DND-41 (cell line): Measurements from ENCODE around the gene CPPED1.
"Not testable (repeated sequence)": the region's sequence is repeated elsewhere in the genome, so short reads cannot be mapped to it uniquely, and the experiment has no call there.

Experiments used
- EZH2 ChIP-seq: IDR thresholded peaks from 3 replicates; pipeline ENCODE4 v1.6.1; 2012; ENCODE audit warnings: borderline replicate concordance, low read depth, mild to moderate bottlenecking, moderate library complexity, low read length, inconsistent platforms; ENCODE audit not compliant: severe bottlenecking
- TF ChIP-seq, protein P1 (sequence below): IDR thresholded peaks from 2 replicates; pipeline ENCODE4 v1.5.1; 2012; ENCODE audit warnings: borderline replicate concordance, low read length, moderate library complexity, mild to moderate bottlenecking; ENCODE audit not compliant: poor library complexity, severe bottlenecking; ENCODE audit errors: extremely low read depth

DNA sequence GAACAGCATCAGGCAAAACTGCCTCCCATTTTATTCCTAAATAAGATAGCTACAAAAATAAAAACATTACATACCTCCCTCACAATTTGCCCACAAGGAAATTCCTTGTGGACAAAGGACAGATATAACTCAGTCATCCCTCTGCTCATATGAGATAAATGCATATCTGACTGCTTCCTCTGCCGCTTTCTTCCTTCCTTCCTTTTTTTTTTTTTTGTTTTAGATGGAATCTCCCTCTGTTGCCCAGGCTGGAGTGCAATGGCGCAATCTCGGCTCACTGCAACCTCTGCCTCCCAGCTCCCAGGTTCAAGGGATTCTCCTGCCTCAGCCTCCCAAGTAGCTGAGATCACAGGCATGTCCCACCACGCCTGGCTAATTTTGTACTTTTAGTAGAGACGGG lies 9.6 kb upstream of the CPPED1 start:
- TF ChIP-seq, protein P1, sequence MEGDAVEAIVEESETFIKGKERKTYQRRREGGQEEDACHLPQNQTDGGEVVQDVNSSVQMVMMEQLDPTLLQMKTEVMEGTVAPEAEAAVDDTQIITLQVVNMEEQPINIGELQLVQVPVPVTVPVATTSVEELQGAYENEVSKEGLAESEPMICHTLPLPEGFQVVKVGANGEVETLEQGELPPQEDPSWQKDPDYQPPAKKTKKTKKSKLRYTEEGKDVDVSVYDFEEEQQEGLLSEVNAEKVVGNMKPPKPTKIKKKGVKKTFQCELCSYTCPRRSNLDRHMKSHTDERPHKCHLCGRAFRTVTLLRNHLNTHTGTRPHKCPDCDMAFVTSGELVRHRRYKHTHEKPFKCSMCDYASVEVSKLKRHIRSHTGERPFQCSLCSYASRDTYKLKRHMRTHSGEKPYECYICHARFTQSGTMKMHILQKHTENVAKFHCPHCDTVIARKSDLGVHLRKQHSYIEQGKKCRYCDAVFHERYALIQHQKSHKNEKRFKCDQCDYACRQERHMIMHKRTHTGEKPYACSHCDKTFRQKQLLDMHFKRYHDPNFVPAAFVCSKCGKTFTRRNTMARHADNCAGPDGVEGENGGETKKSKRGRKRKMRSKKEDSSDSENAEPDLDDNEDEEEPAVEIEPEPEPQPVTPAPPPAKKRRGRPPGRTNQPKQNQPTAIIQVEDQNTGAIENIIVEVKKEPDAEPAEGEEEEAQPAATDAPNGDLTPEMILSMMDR, result not testable (repeated sequence)
- not testable (repeated sequence) for TF ChIP-seq EZH2
